SIG-M5 treated with dmso at 0.1 percent for 504 hours (cell line): ENCODE measurements around the gene TBC1D2.
"Not testable (repeated sequence)": the region's sequence is repeated elsewhere in the genome, so short reads cannot be mapped to it uniquely, and the experiment has no call there.

Experiments
- DNase-seq: peaks from one replicate; lab custom pipeline; 2025; ENCODE audit not compliant: unreplicated experiment; lab: John Stamatoyannopoulos, UW

The TBC1D2 gene

GRCh38 chr9:98275159-98275558, 19.7 kb upstream of the TBC1D2 start:
- no peak for DNase-seq

DNA sequence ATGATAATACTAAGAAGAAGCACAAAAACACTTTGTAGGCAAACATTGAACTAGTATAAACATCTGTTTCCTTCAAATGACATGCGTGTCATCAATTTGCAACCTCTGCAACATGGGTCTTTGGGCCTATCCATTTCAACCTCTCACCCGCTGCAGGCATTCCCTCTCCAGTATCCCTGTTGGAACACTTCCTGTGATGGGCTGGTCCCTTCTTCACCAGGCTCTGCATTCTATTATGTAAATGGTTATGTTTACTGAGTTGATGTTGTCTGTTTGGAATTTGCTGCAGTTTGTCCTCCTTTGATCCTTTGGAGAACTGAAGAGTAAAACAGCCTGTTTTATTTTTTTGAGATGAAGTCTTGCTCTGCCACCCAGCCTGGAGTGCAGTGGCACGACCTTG, 16.6 kb upstream of the TBC1D2 start:
- DNase-seq = no peak

DNA sequence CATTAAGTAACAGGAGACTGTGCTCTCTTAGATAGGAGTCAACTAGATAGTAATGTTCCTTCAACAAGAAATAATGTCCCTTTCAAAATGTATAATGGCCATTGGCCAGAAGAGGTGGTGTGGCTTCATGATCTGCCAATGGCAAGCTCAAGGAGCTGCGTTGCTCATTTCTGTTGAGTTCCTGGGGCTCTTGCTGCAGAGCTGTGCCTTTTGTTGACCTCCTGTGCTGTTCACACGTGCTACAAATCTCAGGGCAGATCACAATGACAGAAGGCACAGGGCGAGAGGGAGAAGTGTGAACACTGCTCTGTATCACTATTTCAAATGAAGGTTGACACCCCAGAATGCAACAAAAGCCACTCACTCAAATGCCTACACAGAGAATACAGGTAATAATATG, 16.0 kb upstream of the TBC1D2 start:
- no peak for DNase-seq

DNA sequence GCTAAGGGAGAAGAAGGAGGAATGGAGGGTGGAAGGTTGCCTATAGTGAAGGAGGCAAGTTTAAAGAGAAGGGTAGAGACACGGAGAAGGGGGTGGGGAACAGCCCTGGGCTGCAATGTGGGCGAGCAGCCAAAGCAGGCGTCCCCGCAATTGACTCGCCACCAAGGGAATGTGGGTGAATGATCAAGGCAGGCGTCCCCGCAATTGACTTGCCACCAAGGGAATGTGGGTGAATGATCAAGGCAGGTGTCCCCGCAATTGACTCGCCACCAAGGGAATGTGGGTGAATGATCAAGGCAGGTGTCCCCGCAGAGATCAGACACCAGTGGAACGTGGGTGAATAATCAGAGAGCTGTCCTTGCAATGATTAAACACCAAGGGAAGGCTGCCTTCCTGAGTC, 14.8 kb upstream of the TBC1D2 start:
- not testable (repeated sequence) for DNase-seq

DNA sequence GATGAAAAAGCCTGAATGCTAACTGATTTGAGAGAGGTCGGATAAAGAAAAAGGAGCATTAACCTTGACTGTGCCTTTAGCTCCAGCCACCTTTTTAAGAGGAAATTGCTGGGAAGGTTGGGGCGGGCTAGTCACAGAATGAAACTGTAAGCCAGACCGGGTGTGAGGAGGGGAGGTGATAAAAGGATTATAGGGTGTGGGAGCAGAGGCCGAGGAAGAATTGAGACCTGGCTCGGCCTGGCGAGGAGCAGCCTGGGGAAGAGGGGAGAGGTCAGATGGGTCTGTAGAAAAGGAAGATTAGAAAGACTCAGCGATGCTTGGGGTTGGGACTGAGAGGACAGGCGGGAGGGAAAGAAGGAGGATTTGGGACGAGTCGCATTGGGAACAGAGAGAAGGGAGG, 14.2 kb upstream of the TBC1D2 start:
- DNase-seq = not testable (repeated sequence)

DNA sequence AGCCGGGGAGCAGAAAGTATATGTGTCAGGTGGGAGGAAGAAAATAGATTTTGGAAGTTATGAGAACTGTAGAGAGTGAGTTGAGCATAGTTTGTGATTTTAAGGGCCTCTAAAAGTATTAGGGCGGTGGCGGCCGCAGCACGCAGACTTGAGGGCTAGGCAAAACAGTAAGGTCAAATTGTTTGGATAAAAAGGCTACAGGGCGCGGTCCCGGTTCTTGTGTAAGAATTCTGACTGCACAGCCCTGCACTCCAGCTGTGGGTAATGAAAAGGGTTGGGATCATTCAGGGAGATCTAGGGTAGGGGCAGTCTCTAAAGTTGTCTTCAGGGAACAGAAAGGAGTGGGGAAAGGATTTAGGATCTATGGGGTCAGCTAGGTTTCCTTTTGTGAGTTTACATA, 12.1 kb upstream of the TBC1D2 start:
- DNase-seq = not testable (repeated sequence)

GRCh38 chr9:98264516-98264915, 9.1 kb upstream of the TBC1D2 start:
- no peak for DNase-seq

- peak; percentile 83 for DNase-seq
Observed at GRCh38 chr9:98263482-98264357, 8.3 kb upstream of the TBC1D2 start.

- no peak for DNase-seq
Observed at GRCh38 chr9:98263080-98263479, 7.6 kb upstream of the TBC1D2 start.

DNA sequence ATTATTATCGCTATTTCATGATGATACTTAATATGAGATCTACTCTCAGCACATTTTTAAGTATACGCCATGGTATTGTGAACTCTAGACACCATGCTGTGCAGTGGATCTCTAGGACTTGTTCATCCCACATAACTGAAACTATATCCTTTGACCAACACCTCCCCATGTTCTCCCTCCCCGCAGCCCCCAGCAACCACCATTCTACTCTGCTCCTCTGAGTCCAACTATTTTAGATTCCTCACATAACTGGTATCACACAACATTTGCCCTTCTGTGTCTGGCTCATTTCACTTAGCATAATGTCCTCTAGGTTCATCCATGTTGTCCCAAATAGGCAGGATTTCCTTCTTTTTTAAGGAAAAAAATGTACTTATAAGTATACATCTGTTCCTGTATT, 6.6 kb upstream of the TBC1D2 start:
- no peak for DNase-seq

DNA sequence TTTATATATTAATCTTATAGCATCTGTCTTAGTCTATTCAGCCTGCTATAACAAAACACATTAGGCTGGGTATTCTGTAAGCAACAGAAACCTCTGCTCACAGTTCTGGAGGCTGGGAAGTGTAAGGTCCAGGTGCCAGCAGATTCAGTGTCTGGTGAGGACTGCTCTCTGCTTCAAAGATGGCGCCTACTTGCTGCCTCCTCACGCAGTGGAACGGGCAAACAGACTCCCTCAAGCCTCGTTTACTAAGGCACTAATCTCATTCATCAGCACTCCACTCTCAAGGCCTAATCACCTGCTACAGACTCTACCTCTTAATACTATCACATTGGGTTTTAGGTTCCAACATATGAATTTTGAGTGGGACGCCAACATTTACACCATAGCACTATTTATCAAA, 5.2 kb upstream of the TBC1D2 start:
- DNase-seq = no peak

GRCh38 chr9:98259791-98260190, 4.3 kb upstream of the TBC1D2 start:
- no peak for DNase-seq

DNA sequence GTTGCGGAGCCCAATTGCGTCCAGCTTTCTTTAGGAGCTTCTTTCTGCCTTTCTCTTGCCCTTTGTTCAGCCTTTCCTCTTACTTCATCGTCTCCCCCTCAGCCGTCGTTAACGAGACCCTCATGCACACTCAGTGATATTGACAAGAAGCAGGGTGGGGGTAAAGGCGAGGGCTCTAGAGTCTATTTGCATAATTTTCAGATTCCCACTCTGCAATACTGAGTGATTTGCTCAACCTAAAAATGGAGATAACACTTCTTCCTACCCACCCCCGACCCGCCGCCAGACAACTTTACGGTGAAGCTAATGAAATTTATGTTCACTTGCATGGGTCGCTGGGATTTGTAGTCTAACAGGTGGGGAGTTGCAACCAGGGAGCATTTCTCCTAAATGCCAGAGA, 1.3 kb upstream of the TBC1D2 start:
- peak; percentile 55 for DNase-seq

- peak; percentile 31 for DNase-seq
Observed at GRCh38 chr9:98255061-98255577, 330 bp downstream of the TBC1D2 start.

DNA sequence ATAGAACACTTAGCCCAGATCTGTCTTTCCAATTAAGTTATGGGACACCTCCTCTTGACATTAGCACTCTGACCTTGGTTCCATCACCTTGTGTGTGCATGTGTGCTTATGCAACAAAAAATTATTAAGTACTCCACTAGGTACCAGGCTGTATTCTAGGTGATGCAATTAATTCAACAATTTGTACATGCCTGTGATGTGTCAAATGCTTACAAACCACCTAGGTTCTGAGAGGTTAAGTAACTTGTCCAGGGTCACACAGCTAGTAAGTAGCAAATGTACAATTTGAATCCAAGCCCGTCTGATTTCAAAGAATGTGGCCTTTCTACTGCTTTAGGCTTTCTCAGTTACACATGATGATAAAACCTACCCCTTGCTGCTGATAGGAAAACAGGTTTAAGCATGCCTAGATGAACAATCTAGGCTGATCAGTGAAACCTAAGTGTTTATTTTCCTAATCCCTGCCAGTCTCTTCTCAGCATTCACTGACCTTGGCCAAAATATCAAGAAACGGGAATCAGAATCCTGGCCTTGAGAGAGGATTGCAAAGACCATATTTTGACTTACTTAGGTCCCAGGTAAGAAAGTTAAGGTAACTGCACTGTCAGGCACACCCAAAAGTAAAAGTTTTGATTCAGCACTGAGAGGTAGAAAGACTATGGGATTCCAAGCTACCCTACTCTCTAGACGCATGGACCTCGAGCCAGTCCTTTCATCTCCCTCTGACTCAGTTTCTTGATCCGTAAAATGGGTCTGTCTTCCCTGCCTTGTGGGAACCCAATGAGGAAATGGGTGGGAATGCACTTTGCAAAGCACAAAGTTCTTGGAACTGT, 1.0 kb downstream of the TBC1D2 start:
- DNase-seq = no peak

DNA sequence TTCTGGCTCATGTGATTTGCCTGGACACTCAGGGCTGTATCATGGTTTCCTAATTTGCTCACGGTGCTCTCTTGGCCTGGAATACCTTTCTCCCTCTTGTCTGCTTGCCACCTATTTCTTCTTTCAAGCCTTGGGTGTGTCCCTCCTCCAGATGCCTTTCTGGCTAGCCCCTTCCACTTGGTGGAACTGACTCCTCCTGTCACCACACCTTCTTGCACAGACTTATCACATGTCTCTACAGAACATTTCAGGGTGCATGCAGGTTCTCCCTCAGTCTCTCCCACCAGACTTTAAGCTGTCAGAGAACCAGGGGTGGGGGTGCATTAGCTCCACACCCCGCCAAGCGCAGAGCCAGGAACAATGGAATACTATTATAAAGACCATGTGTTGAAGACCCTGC, 1.9 kb downstream of the TBC1D2 start:
- no peak for DNase-seq

DNA sequence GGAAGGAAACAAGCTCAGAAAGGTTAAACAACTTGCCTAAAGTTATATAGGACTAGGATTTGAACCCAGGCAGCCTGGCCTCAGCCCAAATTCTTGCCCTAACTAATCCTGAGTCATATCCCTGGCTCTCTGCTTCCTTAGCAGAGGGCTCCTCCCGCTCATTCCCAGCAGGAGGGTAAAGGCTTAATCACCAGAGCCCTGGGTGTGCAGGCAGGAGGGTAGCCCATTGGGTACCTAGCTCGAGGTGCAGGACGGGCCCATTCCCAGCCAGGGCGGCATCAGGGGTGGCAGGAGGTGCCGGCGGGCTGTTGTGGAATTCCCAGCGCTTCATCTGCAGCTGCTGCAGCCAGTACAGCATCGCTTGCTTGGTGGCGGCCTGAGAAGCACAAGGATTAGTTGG, 3.9 kb downstream of the TBC1D2 start:
- no peak for DNase-seq

- DNase-seq = no peak
Observed at GRCh38 chr9:98249771-98250170, 5.7 kb downstream of the TBC1D2 start.

DNA sequence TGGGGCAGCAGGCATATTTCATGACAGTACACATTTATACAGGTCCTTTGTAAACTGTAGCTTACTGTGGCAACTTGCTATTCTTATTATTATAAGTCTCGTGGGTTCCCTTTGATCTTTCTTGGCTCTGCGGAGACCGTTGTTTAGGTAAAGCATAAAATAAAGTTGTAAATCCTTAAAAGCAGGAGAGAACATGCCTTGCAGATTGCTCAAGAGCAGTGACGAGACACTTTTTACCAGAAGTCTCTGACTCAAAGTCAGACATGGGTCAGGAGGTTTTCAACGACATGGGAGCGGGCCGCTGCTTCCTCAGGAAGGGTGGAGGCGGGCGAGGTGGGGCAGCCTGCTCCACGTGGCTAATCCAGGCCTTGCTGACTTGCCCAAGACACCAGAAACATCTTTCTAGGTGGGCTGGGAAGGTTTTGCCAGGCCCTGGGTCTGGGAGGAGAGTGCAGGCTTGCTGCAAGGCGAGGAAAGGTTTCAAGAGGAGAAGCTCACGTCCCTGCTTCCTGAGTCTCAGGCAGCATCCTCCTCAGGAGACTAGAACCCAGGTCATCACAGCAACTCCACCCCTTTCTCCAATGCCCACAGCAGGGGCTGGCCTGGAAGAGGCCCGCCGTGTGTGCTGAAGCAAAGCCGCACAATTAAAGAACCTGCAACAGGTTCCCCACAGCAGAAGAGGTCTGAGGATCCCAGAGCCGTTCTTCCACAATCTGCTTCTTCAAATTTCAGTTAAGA, 6.5 kb downstream of the TBC1D2 start:
- DNase-seq = peak; percentile 85

DNA sequence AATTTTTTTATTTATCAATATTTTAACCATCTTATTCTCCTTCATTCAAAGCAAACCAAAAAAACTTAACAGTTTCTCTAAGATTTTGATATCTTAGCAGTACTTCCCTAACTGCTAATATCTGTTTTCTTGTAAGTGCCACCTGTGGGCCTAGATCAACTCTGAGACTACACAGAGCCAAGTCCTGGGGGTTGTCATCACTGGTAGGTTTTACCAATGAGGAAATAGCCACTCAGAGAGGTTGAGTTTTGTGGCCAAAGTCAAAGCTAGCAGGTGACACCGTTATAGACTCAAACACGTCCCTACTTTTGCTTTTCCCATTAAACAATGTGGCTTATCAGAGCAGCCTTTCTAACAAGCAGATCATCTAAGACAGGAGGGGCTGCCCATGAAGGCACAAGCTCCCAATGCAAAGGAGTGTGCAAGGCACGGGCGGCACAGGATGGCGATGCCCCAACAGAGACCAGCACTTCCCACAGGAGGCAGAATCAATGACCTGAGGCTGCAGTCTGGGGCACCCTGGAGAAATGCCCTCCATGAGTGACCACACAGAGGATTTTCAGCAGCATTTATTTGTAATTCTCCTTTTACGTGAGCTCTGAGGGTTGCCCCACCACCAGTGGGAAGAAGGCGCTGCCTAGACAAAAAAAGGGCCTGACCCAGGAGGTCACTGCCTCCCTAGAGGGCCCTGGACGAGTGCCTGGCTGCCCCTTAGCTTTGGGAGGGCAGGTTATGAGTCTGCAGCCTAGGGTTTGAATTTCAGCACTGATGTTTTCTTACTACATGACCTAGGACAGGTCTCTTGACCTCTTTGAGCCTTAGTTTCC, 7.4 kb downstream of the TBC1D2 start:
- DNase-seq = no peak
